22Rv1 (cell line): ENCODE results near the gene OR5B12.

Experiments
- ZFX ChIP-seq: fragments of 450-650 bp; IDR thresholded peaks from 2 replicates; pipeline ENCODE4 v1.6.1; 2017; ENCODE audit warnings: antibody characterized with exemption, borderline replicate concordance
- TF ChIP-seq, protein P1 (sequence below): fragments of 450-650 bp; IDR thresholded peaks from 2 replicates; pipeline ENCODE4 v1.5.1; 2017; ENCODE audit warnings: mild to moderate bottlenecking

DNA sequence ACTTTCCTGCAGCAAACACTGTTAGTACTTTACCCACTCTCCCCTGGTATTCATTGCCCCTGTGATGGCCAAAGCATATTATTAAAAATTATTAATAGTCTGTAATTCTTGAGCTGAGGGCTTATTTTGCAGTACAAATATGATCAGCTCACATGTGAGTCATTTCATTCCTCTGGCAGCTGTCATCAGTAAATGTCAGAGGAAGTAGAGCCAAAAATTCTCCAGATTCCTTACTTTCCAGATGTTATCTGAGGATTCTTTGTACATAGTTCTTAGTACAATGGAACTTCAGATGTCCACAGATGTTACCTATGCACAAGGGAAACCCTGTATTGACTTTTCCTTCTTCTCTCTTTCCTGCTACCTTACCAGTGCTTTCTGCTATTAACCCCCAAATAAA, 47.8 kb downstream of the OR5B12 start:
- TF ChIP-seq, protein P1, sequence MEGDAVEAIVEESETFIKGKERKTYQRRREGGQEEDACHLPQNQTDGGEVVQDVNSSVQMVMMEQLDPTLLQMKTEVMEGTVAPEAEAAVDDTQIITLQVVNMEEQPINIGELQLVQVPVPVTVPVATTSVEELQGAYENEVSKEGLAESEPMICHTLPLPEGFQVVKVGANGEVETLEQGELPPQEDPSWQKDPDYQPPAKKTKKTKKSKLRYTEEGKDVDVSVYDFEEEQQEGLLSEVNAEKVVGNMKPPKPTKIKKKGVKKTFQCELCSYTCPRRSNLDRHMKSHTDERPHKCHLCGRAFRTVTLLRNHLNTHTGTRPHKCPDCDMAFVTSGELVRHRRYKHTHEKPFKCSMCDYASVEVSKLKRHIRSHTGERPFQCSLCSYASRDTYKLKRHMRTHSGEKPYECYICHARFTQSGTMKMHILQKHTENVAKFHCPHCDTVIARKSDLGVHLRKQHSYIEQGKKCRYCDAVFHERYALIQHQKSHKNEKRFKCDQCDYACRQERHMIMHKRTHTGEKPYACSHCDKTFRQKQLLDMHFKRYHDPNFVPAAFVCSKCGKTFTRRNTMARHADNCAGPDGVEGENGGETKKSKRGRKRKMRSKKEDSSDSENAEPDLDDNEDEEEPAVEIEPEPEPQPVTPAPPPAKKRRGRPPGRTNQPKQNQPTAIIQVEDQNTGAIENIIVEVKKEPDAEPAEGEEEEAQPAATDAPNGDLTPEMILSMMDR: no peak
- no peak for TF ChIP-seq ZFX
